ENCODE data around the gene HIBADH. TPM values are rescaled to one million over a fixed set of nuclear protein-coding genes. Genes with fewer than 3 reads are reported as not detected.

Gene HIBADH
- polyA plus RNA-seq, 2 of the 4 experiments (the other 2 are of a cell fraction), result 49.5 to 118 TPM

- ATAC-seq (no peak), FAIRE-seq (no peak), DNase-seq (ENCODE audit: low read depth in 1 of 2, low spot score in 1 of 2) (no peak)
- Histone ChIP-seq H3K4me1 (peaks cover 11% of the 10 kb centered on the region), H3K9me3 (no peaks in the 10 kb centered on the region), H3K4me3 (no peak overlapping the region), H3K4me2 (no peak overlapping the region), H3K27ac (no peak overlapping the region)
- 73% methylated on average over 3 of the region's 3 CpGs for WGBS (ENCODE audit: missing lambda C conversion rate)
- ChIA-PET CTCF (interaction anchor here (0.5 to 1.4 kb wide), 3 partner anchors 11 to 138 kb away, joined by 3 to 6 read pairs (median 4); no protein-coding TSS in a partner anchor), POLR2A (no interaction called here)
- no peak for TF ChIP-seq POLR2A (IDR thresholded peaks at IDR 0.05; ENCODE audit: low read length)
- TF ChIP-seq USF2 (IDR thresholded peaks at IDR 0.05), result no peak
- no peak for TF ChIP-seq RNF2 (IDR thresholded peaks at IDR 0.05; ENCODE audit: borderline replicate concordance, low read depth)
- no peak for TF ChIP-seq MAX (IDR thresholded peaks at IDR 0.05)
- TF ChIP-seq JUNB (IDR thresholded peaks at IDR 0.05), result no peak
- TF ChIP-seq POLR2AphosphoS2 (conservative IDR thresholded peaks at IDR 0.05; ENCODE audit: low read length), result no peak
Observed at GRCh38 chr7:27712217-27712616, 49.5 kb upstream of the HIBADH start.

DNA sequence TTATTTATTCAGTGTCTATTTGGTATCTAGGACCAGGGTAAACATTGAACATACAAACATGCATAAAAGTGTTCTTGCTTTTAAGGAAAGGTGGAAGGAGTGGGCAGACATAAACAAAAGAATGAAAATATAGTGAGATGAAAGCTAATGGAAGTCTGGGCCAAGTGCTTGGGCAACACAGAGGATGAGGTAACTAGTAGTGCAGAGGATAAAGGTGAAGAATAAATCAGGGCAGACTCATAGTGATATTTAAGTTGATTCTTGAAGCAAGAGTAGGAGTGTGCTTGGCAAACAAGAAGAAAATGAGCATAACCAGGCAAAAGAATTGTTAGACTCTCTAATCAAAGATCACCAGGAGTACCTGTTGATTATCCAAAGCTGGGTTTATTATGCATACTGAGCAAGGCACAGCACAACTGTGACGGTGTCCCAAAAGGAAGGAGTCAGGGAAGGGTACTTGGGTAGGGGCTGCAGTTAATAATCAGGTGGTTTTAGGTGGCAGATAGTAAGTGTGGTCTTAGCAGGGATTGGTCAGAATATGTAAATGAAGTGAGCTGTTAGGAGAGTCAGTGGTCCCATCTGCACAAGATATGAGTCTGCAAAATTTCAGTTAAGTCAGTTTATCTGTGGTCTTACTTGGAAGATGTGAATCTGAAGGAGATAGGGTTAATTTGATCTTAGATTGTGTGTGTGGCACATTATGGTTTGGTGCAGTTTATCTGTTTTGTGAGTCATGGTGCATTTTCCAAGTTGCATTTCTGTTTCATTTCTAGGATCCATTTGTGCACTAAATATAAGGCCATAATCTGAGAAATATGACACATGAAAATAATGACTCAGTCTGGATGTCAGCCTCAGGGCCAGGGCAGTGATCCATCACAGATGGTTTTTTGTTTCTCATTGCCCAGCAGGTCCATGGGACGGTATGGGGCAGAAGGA, 46.7 kb upstream of the HIBADH start:
- CTCF ChIA-PET, result interaction anchor here (0.6 to 1.3 kb wide), 4 partner anchors 21 to 438 kb away, joined by 3 read pairs; no protein-coding TSS in a partner anchor
- H3K4me3 ChIP-seq, result no peak overlapping the region

More for the DNA sequence above, 46.7 kb upstream of the HIBADH start:
- TF ChIP-seq TFCP2L1 (CRISPR knock-in tag; IDR thresholded peaks at IDR 0.05) (no peak), EP300 (IDR thresholded peaks at IDR 0.05) (no peak), KDM5A (IDR thresholded peaks at IDR 0.05) (no peak), RNF2 (IDR thresholded peaks at IDR 0.05; ENCODE audit: borderline replicate concordance, low read depth) (no peak), RARB (CRISPR knock-in tag; IDR thresholded peaks at IDR 0.05) (no peak), GATA3 (IDR thresholded peaks at IDR 0.05; ENCODE audit: borderline replicate concordance) (no peak), ZNF302 (CRISPR knock-in tag; IDR thresholded peaks at IDR 0.05) (no peak), CEBPB (IDR thresholded peaks at IDR 0.05) (no peak), HEYL (CRISPR knock-in tag; IDR thresholded peaks at IDR 0.05) (no peak), NR3C1 (IDR thresholded peaks at IDR 0.05) (no peak), PHF8 (IDR thresholded peaks at IDR 0.05; ENCODE audit: borderline replicate concordance, low read depth) (no peak), EHF (CRISPR knock-in tag; IDR thresholded peaks at IDR 0.05) (no peak), RAD21 (conservative IDR thresholded peaks at IDR 0.05 in 1 of 2, IDR thresholded peaks at IDR 0.05 in 1 of 2) (no peak), USF2 (IDR thresholded peaks at IDR 0.05) (no peak), HOXB13 (CRISPR knock-in tag; IDR thresholded peaks at IDR 0.05; ENCODE audit: low read depth) (no peak), ZC3H11A (IDR thresholded peaks at IDR 0.05) (no peak), ESRRA (IDR thresholded peaks at IDR 0.05; ENCODE audit: borderline replicate concordance, low read length) (no peak)
- TF ChIP-seq, protein P1, sequence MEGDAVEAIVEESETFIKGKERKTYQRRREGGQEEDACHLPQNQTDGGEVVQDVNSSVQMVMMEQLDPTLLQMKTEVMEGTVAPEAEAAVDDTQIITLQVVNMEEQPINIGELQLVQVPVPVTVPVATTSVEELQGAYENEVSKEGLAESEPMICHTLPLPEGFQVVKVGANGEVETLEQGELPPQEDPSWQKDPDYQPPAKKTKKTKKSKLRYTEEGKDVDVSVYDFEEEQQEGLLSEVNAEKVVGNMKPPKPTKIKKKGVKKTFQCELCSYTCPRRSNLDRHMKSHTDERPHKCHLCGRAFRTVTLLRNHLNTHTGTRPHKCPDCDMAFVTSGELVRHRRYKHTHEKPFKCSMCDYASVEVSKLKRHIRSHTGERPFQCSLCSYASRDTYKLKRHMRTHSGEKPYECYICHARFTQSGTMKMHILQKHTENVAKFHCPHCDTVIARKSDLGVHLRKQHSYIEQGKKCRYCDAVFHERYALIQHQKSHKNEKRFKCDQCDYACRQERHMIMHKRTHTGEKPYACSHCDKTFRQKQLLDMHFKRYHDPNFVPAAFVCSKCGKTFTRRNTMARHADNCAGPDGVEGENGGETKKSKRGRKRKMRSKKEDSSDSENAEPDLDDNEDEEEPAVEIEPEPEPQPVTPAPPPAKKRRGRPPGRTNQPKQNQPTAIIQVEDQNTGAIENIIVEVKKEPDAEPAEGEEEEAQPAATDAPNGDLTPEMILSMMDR (IDR thresholded peaks at IDR 0.05), result no peak
- TF ChIP-seq, protein P2, sequence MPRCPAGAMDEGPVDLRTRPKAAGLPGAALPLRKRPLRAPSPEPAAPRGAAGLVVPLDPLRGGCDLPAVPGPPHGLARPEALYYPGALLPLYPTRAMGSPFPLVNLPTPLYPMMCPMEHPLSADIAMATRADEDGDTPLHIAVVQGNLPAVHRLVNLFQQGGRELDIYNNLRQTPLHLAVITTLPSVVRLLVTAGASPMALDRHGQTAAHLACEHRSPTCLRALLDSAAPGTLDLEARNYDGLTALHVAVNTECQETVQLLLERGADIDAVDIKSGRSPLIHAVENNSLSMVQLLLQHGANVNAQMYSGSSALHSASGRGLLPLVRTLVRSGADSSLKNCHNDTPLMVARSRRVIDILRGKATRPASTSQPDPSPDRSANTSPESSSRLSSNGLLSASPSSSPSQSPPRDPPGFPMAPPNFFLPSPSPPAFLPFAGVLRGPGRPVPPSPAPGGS (IDR thresholded peaks at IDR 0.05), result no peak
- TF ChIP-seq, protein P3, sequence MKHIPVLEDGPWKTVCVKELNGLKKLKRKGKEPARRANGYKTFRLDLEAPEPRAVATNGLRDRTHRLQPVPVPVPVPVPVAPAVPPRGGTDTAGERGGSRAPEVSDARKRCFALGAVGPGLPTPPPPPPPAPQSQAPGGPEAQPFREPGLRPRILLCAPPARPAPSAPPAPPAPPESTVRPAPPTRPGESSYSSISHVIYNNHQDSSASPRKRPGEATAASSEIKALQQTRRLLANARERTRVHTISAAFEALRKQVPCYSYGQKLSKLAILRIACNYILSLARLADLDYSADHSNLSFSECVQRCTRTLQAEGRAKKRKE (CRISPR knock-in tag; IDR thresholded peaks at IDR 0.05; ENCODE audit: low read depth), result no peak
- WGBS (ENCODE audit: missing lambda C conversion rate), result 58% methylated on average over 2 of the region's 2 CpGs
- H3K4me1 ChIP-seq, result peaks cover 11% of the 10 kb centered on the region
- no peak overlapping the region for H3K27ac ChIP-seq
- ATAC-seq, result peak in 1 of 2 experiments; percentile 50; a peak in 1 of 6 replicates
- POLR2A ChIA-PET, result interaction anchor here (1.1 kb wide), 1 partner anchor 31 kb away, joined by 4 read pairs; no protein-coding TSS in a partner anchor
- no peak for FAIRE-seq
- peak overlapping the region; percentile 23; the same call in 1 of the 3 replicates for H3K4me2 ChIP-seq
- no peak for DNase-seq (ENCODE audit: low read depth in 1 of 2, low spot score in 1 of 2)
- H3K9me3 ChIP-seq, result no peaks in the 10 kb centered on the region

Measured in A549 (cell line).